ENCODE data around the gene TRMT1L.

DNA sequence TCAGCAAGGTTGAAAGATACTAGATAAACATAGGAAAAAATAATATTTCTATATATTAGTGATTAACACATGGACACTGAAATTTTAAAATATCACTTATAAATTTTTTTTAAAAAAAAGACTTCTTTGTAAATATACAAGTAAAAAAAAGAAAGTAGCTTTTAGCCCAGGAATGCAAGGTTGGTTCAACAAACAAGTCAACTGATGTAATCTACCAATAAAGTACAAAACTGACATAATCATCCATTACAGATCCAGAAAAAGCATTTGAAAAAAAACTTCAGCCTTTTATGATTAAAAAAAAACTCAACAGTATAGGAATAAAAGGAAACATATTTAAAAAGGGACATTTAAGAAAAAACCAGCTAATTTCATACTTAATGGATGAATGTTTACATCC lies 48.4 kb downstream of the TRMT1L start:
- TF ChIP-seq, protein P1, sequence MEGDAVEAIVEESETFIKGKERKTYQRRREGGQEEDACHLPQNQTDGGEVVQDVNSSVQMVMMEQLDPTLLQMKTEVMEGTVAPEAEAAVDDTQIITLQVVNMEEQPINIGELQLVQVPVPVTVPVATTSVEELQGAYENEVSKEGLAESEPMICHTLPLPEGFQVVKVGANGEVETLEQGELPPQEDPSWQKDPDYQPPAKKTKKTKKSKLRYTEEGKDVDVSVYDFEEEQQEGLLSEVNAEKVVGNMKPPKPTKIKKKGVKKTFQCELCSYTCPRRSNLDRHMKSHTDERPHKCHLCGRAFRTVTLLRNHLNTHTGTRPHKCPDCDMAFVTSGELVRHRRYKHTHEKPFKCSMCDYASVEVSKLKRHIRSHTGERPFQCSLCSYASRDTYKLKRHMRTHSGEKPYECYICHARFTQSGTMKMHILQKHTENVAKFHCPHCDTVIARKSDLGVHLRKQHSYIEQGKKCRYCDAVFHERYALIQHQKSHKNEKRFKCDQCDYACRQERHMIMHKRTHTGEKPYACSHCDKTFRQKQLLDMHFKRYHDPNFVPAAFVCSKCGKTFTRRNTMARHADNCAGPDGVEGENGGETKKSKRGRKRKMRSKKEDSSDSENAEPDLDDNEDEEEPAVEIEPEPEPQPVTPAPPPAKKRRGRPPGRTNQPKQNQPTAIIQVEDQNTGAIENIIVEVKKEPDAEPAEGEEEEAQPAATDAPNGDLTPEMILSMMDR (conservative IDR thresholded peaks at IDR 0.05; ENCODE audit: low read depth, low read length), result no peak
- no peak for TF ChIP-seq EZH2phosphoT487 (IDR thresholded peaks at IDR 0.05; ENCODE audit: borderline replicate concordance, low read length)
